ENCODE measurements around the gene RGS7BP. TPM values are rescaled to one million over a fixed set of nuclear protein-coding genes. Genes with fewer than 3 reads are reported as not detected.

The RGS7BP gene
- total and polyA plus RNA-seq, 4 donors: 0.47 to 1.9 (median 1.1) TPM

DNA sequence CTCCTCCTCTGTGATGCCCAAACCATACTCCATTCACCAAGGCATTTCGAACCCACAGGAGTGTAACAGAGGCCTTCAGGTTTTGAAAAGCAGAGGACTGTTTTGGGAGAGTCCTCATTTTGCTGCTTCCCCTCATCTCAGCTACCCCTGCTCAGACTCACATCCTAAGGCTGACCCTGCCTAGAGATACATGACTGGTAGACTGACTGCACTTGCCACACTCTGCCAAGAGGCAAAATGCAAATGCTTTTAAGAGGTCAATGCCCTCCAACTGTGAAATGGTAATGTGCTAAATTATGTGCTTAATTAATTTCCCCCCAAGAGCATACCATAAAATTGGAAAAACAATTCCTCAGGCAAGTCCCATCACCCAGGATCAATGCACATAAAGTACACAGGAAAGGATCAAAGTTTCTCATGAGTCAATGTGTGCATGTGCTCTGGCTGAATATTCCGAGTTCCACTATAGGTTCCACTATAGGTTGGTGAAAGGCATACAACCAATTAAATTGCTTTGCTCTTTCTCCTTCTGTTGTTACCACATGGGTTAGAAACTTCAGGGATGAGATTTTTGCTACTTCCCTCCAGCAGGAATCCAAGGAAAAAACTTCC is 87.0 kb downstream of the RGS7BP start:
- TF ChIP-seq RXRA (IDR thresholded peaks at IDR 0.05) (no peak), NR2F2 (IDR thresholded peaks at IDR 0.05) (no peak), SP1 (IDR thresholded peaks at IDR 0.05) (no peak), FOXA2 (IDR thresholded peaks at IDR 0.05) (peak; percentile 70), YY1 (IDR thresholded peaks at IDR 0.05) (no peak), HNF4G (IDR thresholded peaks at IDR 0.05) (no peak), HNF4A (conservative IDR thresholded peaks at IDR 0.05) (peak in 1 of 2 donors; percentile 62), JUND (IDR thresholded peaks at IDR 0.05) (no peak), EGR1 (IDR thresholded peaks at IDR 0.05; ENCODE audit: low read depth in 2 of 2) (no peak), GABPA (IDR thresholded peaks at IDR 0.05 in 1 of 2, conservative IDR thresholded peaks at IDR 0.05 in 1 of 2) (no peak), TAF1 (conservative IDR thresholded peaks at IDR 0.05) (no peak), FOXA1 (IDR thresholded peaks at IDR 0.05) (no peak), RAD21 (IDR thresholded peaks at IDR 0.05) (no peak)
- TF ChIP-seq, protein P1, sequence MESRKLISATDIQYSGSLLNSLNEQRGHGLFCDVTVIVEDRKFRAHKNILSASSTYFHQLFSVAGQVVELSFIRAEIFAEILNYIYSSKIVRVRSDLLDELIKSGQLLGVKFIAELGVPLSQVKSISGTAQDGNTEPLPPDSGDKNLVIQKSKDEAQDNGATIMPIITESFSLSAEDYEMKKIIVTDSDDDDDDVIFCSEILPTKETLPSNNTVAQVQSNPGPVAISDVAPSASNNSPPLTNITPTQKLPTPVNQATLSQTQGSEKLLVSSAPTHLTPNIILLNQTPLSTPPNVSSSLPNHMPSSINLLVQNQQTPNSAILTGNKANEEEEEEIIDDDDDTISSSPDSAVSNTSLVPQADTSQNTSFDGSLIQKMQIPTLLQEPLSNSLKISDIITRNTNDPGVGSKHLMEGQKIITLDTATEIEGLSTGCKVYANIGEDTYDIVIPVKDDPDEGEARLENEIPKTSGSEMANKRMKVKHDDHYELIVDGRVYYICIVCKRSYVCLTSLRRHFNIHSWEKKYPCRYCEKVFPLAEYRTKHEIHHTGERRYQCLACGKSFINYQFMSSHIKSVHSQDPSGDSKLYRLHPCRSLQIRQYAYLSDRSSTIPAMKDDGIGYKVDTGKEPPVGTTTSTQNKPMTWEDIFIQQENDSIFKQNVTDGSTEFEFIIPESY (IDR thresholded peaks at IDR 0.05): no peak
- TF ChIP-seq, protein P2, sequence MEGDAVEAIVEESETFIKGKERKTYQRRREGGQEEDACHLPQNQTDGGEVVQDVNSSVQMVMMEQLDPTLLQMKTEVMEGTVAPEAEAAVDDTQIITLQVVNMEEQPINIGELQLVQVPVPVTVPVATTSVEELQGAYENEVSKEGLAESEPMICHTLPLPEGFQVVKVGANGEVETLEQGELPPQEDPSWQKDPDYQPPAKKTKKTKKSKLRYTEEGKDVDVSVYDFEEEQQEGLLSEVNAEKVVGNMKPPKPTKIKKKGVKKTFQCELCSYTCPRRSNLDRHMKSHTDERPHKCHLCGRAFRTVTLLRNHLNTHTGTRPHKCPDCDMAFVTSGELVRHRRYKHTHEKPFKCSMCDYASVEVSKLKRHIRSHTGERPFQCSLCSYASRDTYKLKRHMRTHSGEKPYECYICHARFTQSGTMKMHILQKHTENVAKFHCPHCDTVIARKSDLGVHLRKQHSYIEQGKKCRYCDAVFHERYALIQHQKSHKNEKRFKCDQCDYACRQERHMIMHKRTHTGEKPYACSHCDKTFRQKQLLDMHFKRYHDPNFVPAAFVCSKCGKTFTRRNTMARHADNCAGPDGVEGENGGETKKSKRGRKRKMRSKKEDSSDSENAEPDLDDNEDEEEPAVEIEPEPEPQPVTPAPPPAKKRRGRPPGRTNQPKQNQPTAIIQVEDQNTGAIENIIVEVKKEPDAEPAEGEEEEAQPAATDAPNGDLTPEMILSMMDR (IDR thresholded peaks at IDR 0.05; ENCODE audit: low read depth, low read length, missing input control): no peak
- TF ChIP-seq, protein P3, sequence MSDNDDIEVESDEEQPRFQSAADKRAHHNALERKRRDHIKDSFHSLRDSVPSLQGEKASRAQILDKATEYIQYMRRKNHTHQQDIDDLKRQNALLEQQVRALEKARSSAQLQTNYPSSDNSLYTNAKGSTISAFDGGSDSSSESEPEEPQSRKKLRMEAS (IDR thresholded peaks at IDR 0.05): no peak
- TF ChIP-seq, protein P4, sequence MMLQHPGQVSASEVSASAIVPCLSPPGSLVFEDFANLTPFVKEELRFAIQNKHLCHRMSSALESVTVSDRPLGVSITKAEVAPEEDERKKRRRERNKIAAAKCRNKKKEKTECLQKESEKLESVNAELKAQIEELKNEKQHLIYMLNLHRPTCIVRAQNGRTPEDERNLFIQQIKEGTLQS (IDR thresholded peaks at IDR 0.05): no peak
- TF ChIP-seq, protein P5, sequence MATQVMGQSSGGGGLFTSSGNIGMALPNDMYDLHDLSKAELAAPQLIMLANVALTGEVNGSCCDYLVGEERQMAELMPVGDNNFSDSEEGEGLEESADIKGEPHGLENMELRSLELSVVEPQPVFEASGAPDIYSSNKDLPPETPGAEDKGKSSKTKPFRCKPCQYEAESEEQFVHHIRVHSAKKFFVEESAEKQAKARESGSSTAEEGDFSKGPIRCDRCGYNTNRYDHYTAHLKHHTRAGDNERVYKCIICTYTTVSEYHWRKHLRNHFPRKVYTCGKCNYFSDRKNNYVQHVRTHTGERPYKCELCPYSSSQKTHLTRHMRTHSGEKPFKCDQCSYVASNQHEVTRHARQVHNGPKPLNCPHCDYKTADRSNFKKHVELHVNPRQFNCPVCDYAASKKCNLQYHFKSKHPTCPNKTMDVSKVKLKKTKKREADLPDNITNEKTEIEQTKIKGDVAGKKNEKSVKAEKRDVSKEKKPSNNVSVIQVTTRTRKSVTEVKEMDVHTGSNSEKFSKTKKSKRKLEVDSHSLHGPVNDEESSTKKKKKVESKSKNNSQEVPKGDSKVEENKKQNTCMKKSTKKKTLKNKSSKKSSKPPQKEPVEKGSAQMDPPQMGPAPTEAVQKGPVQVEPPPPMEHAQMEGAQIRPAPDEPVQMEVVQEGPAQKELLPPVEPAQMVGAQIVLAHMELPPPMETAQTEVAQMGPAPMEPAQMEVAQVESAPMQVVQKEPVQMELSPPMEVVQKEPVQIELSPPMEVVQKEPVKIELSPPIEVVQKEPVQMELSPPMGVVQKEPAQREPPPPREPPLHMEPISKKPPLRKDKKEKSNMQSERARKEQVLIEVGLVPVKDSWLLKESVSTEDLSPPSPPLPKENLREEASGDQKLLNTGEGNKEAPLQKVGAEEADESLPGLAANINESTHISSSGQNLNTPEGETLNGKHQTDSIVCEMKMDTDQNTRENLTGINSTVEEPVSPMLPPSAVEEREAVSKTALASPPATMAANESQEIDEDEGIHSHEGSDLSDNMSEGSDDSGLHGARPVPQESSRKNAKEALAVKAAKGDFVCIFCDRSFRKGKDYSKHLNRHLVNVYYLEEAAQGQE (IDR thresholded peaks at IDR 0.05): no peak
- Histone ChIP-seq H3K4me1 (ENCODE audit: control insufficient read depth in 4 of 4, insufficient read depth in 4 of 4, low read length in 3 of 4) (peaks cover 4 to 20% (median 17%) of the 10 kb centered on the region in 4 donors), H3K9ac (ENCODE audit: low read depth in 1 of 2, low read length in 2 of 2) (no peak overlapping the region), H3K36me3 (ENCODE audit: control insufficient read depth in 4 of 4, insufficient read depth in 3 of 4, low read depth in 1 of 4, low read length in 3 of 4) (no peaks in the 10 kb centered on the region), H3K27ac (ENCODE audit: low read depth in 1 of 2, low read length in 2 of 2) (no peak overlapping the region), H3K9me3 (ENCODE audit: control insufficient read depth in 4 of 4, low read length in 3 of 4) (no peaks in the 10 kb centered on the region), H3K27me3 (ENCODE audit: control insufficient read depth in 4 of 4, insufficient read depth in 4 of 4, low read length in 3 of 4) (no peaks in the 10 kb centered on the region), H3K4me3 (ENCODE audit: low read depth in 1 of 3, low read length in 3 of 3) (no peak overlapping the region)
- DNase-seq (ENCODE audit: low spot score): no peak
- 54% methylated on average over 2 of the region's 2 CpGs for WGBS
